T-cell (primary cell): ENCODE measurements around the gene GNAS. TPM values are rescaled to one million over a fixed set of nuclear protein-coding genes. Genes with fewer than 3 reads are reported as not detected.
"Not testable (repeated sequence)": the region's sequence is repeated elsewhere in the genome, so short reads cannot be mapped to it uniquely, and the experiment has no call there.

Source experiments
- ATAC-seq, 4 experiments: fragments of 200-7000 bp in 3 of 4; fragments of 150-1000 bp in 1 of 4; cut with Tn5 transposase; replicated peaks in 1 of 4; 1 replicate in 3 of 4; 2 replicates in 1 of 4; pipeline ENCODE4 v1.10.0; 2021; ENCODE audit warnings: moderate library complexity in 3 of 4, mild to moderate bottlenecking in 2 of 4, moderate number of reproducible peaks in 1 of 4
- CTCF ChIA-PET, 2 donors: fragments of 300-600 bp; sonication (Branson Sonifier 250); formaldehyde crosslinking; loops; one replicate each; lab custom pipeline; 2022; ENCODE audit warnings: antibody characterized with exemption in 2 of 2; lab: Charles Lee
- POLR2A ChIA-PET, 2 donors: fragments of 300-600 bp; sonication (Branson Sonifier 250); formaldehyde crosslinking; loops; one replicate each; lab custom pipeline; 2022; ENCODE audit warnings: antibody characterized with exemption in 2 of 2; lab: Charles Lee
- DNase-seq, 35 experiments: peaks; one replicate each; pipeline versions ENCODE4 v3.0.0 to v3.0.0-alpha.2; 2013 to 2023
- H3K27ac ChIP-seq: one replicate; pipeline ENCODE4 v1.5.1; 2013; ENCODE audit warnings: low read length
- H3K27me3 ChIP-seq, 2 experiments: replicated peaks in 1 of 2; 1 replicate in 1 of 2; 2 replicates in 1 of 2; pipeline versions ENCODE4 v1.6.1 to v1.7.0; 2013; ENCODE audit warnings: low read length in 1 of 2, mixed read lengths in 1 of 2; ENCODE audit not compliant: control insufficient read depth in 2 of 2, insufficient read depth in 2 of 2; ENCODE audit errors: extremely low read depth in 1 of 2
- H3K36me3 ChIP-seq, 2 donors: 1 replicate in 1 of 2; 2 replicates in 1 of 2; pipeline versions ENCODE4 v1.6.1 to v1.7.0; 2013; ENCODE audit warnings: low read length in 1 of 2; ENCODE audit not compliant: control insufficient read depth in 2 of 2, insufficient read depth in 1 of 2; ENCODE audit errors: extremely low read depth in 1 of 2
- H3K4me1 ChIP-seq, 2 experiments: 1 replicate in 1 of 2; 2 replicates in 1 of 2; pipeline versions ENCODE4 v1.6.1 to v1.7.0; 2013; ENCODE audit warnings: low read length in 2 of 2, mixed read lengths in 1 of 2; ENCODE audit not compliant: insufficient read depth in 2 of 2, control insufficient read depth in 1 of 2; ENCODE audit errors: extremely low read depth in 1 of 2
- H3K4me3 ChIP-seq, 2 donors: 1 replicate in 1 of 2; 2 replicates in 1 of 2; pipeline versions ENCODE4 v1.5.1 to v1.7.0; 2013; ENCODE audit warnings: mild to moderate bottlenecking in 2 of 2, low read length in 1 of 2, moderate library complexity in 1 of 2; ENCODE audit not compliant: control insufficient read depth in 1 of 2; ENCODE audit errors: extremely low read depth in 1 of 2
- H3K9me3 ChIP-seq: 2 replicates; pipeline ENCODE4 v1.7.0; 2013
- H3K27ac Mint-ChIP-seq, 2 donors: one replicate each; pipeline ENCODE4 v1.8.0; 2020 to 2021; ENCODE audit warnings: mild to moderate bottlenecking in 2 of 2, mixed read lengths in 2 of 2
- H3K27me3 Mint-ChIP-seq, 2 donors: one replicate each; pipeline ENCODE4 v1.8.0; 2021 to 2022; ENCODE audit warnings: mixed read lengths in 2 of 2
- H3K36me3 Mint-ChIP-seq: one replicate; pipeline ENCODE4 v1.8.0; 2021; ENCODE audit warnings: mixed read lengths
- H3K4me1 Mint-ChIP-seq, 3 donors: one replicate each; pipeline ENCODE4 v1.8.0; 2020 to 2022; ENCODE audit warnings: mixed read lengths in 3 of 3, mild to moderate bottlenecking in 1 of 3
- H3K4me3 Mint-ChIP-seq, 3 donors: one replicate each; pipeline ENCODE4 v1.8.0; 2020 to 2022; ENCODE audit warnings: mild to moderate bottlenecking in 3 of 3, mixed read lengths in 3 of 3, moderate library complexity in 3 of 3
- H3K9me3 Mint-ChIP-seq, 3 donors: one replicate each; pipeline ENCODE4 v1.8.0; 2020 to 2022; ENCODE audit warnings: mixed read lengths in 3 of 3
- WGBS: methylation state at CpG from one replicate; pipeline ENCODE4 v1.1.5; 2013; ENCODE audit warnings: missing lambda C conversion rate; ENCODE audit not compliant: insufficient coverage; 5-methylcytosine and 5-hydroxymethylcytosine counted together
- total RNA-seq, 35 experiments: library from RNA in 6 of 35; stranded (reverse) in 6 of 35; fragments of 120-200 nt in 1 of 35; gene quantifications; one replicate each; pipeline versions ENCODE4 v1.2.1 to v1.2.4 and lab custom pipeline; 2013 to 2026

Gene GNAS
- total RNA-seq, 5 donors from 2014 or later (not counting 1 experiment from before 2014, with no cell fraction given): 578 to 855 (median 640) TPM

GRCh38 chr20:58825450-58825849, 27.1 kb upstream of the GNAS start:
- H3K27ac ChIP-seq: no peak overlapping the region
- CTCF ChIA-PET: no interaction called here
- Mint-ChIP-seq H3K4me3 (no peak overlapping the region), H3K9me3 (peaks cover 0 to 5% (median 0%) of the 10 kb centered on the region in 3 donors), H3K4me1 (peaks cover 0 to 6% (median 0%) of the 10 kb centered on the region in 3 donors), H3K36me3 (peaks cover 3% of the 10 kb centered on the region), H3K27ac (no peak overlapping the region), H3K27me3 (no peaks in the 10 kb centered on the region)
- WGBS: 88% methylated on average over 5 of the region's 6 CpGs
- DNase-seq: no peak
- ATAC-seq: no peak
- H3K4me1 ChIP-seq: no peaks in the 10 kb centered on the region
- H3K4me3 ChIP-seq: no peak overlapping the region
- H3K36me3 ChIP-seq: peaks cover 0 to 2% of the 10 kb centered on the region in 2 donors
- peaks cover 0 to 13% of the 10 kb centered on the region in 2 experiments for H3K27me3 ChIP-seq
- H3K9me3 ChIP-seq: no peaks in the 10 kb centered on the region
- POLR2A ChIA-PET: interaction anchor here in 1 of 2 donors (0.5 kb wide), 1 partner anchor 618 kb away, joined by 7 read pairs; no protein-coding TSS in a partner anchor

DNA sequence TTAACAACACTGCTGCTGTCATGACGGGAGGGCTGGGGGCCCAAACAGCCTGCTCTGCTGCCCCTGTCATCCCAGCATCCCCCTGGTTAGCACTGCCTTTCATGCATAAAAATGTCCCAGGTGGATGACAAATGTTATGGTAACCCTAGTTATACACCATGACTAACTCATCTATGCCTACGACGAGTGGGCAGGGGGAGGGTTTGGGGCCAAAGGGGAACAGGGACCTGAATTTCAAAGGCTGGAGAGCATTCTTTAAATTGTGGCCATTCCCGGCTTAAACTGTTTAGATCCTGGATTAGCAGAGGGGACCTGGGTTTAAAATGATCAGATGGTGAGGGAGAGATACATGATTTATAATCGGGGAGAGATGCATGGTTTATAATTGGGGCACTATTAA, 26.2 kb upstream of the GNAS start:
- POLR2A ChIA-PET: no interaction called here
- no CpG with 5 or more reads among the region's 5 CpGs for WGBS
- H3K36me3 ChIP-seq: peaks cover 0 to 2% of the 10 kb centered on the region in 2 donors
- DNase-seq (no peak), ATAC-seq (no peak)
- no peaks in the 10 kb centered on the region for H3K4me1 ChIP-seq
- Mint-ChIP-seq H3K4me1 (peaks cover 0 to 6% (median 0%) of the 10 kb centered on the region in 3 donors), H3K27me3 (no peaks in the 10 kb centered on the region), H3K27ac (no peak overlapping the region), H3K9me3 (peaks cover 0 to 8% (median 0%) of the 10 kb centered on the region in 3 donors), H3K4me3 (no peak overlapping the region), H3K36me3 (peaks cover 1% of the 10 kb centered on the region)
- no peak overlapping the region for H3K4me3 ChIP-seq
- peaks cover 0 to 8% of the 10 kb centered on the region in 2 experiments for H3K27me3 ChIP-seq
- H3K27ac ChIP-seq: no peak overlapping the region
- CTCF ChIA-PET: no interaction called here
- no peaks in the 10 kb centered on the region for H3K9me3 ChIP-seq

- Mint-ChIP-seq H3K36me3 (no peaks in the 10 kb centered on the region), H3K9me3 (peaks cover 0 to 8% (median 0%) of the 10 kb centered on the region in 3 donors), H3K4me1 (peaks cover 0 to 6% (median 0%) of the 10 kb centered on the region in 3 donors), H3K4me3 (no peak overlapping the region), H3K27ac (no peak overlapping the region), H3K27me3 (peaks cover 3 to 11% of the 10 kb centered on the region in 2 donors)
- Histone ChIP-seq H3K4me1 (no peaks in the 10 kb centered on the region), H3K4me3 (no peak overlapping the region), H3K36me3 (peaks cover 0 to 2% of the 10 kb centered on the region in 2 donors), H3K27ac (no peak overlapping the region), H3K9me3 (no peaks in the 10 kb centered on the region), H3K27me3 (peaks cover 0 to 5% of the 10 kb centered on the region in 2 experiments)
- ChIA-PET POLR2A (no interaction called here), CTCF (no interaction called here)
- WGBS: no CpG with 5 or more reads among the region's 2 CpGs
- ATAC-seq: no peak
- no peak for DNase-seq
Observed at GRCh38 chr20:58828136-58828535, 24.4 kb upstream of the GNAS start.

- H3K27me3 ChIP-seq, H3K36me3 ChIP-seq, H3K4me3 Mint-ChIP-seq, H3K4me1 Mint-ChIP-seq, H3K9me3 ChIP-seq, H3K4me1 ChIP-seq, H3K9me3 Mint-ChIP-seq, H3K27ac Mint-ChIP-seq, H3K36me3 Mint-ChIP-seq, CTCF ChIA-PET, ATAC-seq, POLR2A ChIA-PET, H3K4me3 ChIP-seq, H3K27ac ChIP-seq, DNase-seq: not testable (repeated sequence)
- 100% methylated on average over 1 of the region's 5 CpGs for WGBS
- H3K27me3 Mint-ChIP-seq: peaks cover 10 to 18% of the 10 kb centered on the region in 2 donors
Observed at GRCh38 chr20:58828804-58829203, 23.7 kb upstream of the GNAS start.

DNA sequence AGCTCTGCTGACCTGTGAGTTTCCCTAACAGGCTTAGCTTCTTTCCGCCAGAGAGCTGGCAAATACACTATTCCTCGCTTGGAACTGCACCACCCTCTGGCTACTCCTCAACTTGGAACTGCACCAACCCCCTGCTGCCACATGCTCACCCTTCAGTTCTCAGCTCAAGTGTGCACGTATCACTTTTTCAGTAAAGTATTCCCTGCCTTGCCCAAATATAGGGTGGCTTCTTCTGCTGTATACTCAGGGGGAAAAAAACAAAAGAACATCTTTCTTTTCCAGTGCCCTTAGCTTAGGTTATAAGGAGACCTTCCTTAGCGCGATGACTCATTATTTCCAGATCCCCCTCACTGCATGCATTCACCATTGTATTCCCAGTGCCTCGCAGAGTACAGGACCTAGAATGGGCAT, 23.0 kb upstream of the GNAS start:
- peaks cover 0 to 9% of the 10 kb centered on the region in 2 experiments for H3K27me3 ChIP-seq
- CTCF ChIA-PET: interaction anchor here in 1 of 2 donors (0.5 kb wide), 1 partner anchor 645 kb away, joined by 4 read pairs; no protein-coding TSS in a partner anchor
- H3K4me1 Mint-ChIP-seq: peaks cover 0 to 6% (median 0%) of the 10 kb centered on the region in 3 donors

DNA sequence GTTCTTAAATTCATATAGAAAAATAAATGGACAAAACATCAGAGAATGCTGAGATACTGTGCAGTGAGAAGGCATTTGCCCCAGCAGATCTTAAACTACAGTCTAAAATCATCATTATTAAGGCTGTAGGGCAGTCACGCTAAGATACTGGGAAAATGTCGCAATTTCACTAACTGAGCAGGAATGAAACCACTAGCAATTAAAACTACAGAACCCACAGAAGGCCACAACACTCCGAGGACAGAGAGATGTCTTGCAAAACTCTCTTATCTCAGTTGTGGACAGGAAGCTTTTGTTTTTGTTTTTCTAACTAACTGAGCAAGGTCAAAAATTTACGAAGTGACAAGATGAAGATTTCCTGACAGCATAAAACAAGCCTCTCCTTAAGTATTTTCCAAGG, 20.1 kb upstream of the GNAS start:
- H3K27me3 Mint-ChIP-seq: peaks cover 27 to 41% of the 10 kb centered on the region in 2 donors
- no peak overlapping the region for H3K27ac ChIP-seq
- H3K9me3 ChIP-seq: no peaks in the 10 kb centered on the region
- peaks cover 0 to 8% (median 0%) of the 10 kb centered on the region in 3 donors for H3K9me3 Mint-ChIP-seq
- DNase-seq (no peak), ATAC-seq (no peak)
- H3K4me1 Mint-ChIP-seq: peaks cover 0 to 6% (median 0%) of the 10 kb centered on the region in 3 donors
- no peak overlapping the region for H3K4me3 Mint-ChIP-seq
- ChIA-PET POLR2A (no interaction called here), CTCF (no interaction called here)
- no peak overlapping the region for H3K27ac Mint-ChIP-seq
- no peak overlapping the region for H3K4me3 ChIP-seq
- no peaks in the 10 kb centered on the region for H3K36me3 ChIP-seq
- no peaks in the 10 kb centered on the region for H3K4me1 ChIP-seq
- 92% methylated on average over 2 of the region's 4 CpGs for WGBS
- no peaks in the 10 kb centered on the region for H3K36me3 Mint-ChIP-seq
- peaks cover 3 to 7% of the 10 kb centered on the region in 2 experiments for H3K27me3 ChIP-seq

More for the DNA sequence above, 23.0 kb upstream of the GNAS start:
- H3K36me3 ChIP-seq: peaks cover 0 to 2% of the 10 kb centered on the region in 2 donors
- Mint-ChIP-seq H3K27me3 (peaks cover 17 to 25% of the 10 kb centered on the region in 2 donors), H3K4me3 (no peak overlapping the region), H3K36me3 (no peaks in the 10 kb centered on the region), H3K9me3 (peaks cover 0 to 8% (median 0%) of the 10 kb centered on the region in 3 donors), H3K27ac (no peak overlapping the region)
- no peak overlapping the region for H3K4me3 ChIP-seq
- ATAC-seq (no peak), DNase-seq (no peak)
- no peaks in the 10 kb centered on the region for H3K9me3 ChIP-seq
- 97% methylated on average over 4 of the region's 6 CpGs for WGBS
- no peak overlapping the region for H3K27ac ChIP-seq
- H3K4me1 ChIP-seq: no peaks in the 10 kb centered on the region
- POLR2A ChIA-PET: interaction anchor here in 1 of 2 donors (0.6 kb wide), 1 partner anchor 464 kb away, joined by 3 read pairs; no protein-coding TSS in a partner anchor
